HUDEP-2 (cell line): Measurements from ENCODE around the gene NODAL.
"Not testable (repeated sequence)": the region's sequence is repeated elsewhere in the genome, so short reads cannot be mapped to it uniquely, and the experiment has no call there.

ENCODE experiments used
- DNase-seq, 76 experiments: peaks; one replicate each; lab custom pipeline; 2025; ENCODE audit not compliant: unreplicated experiment in 76 of 76; lab: John Stamatoyannopoulos, UW

NODAL gene

GRCh38 chr10:70441161-70441894 is at the start of gene NODAL:
Gene NODAL, minus strand, starts transcription at chr10:70441681. Its CDS starts 14 bp downstream, at chr10:70441667.
- no peak for DNase-seq

- no peak for DNase-seq
These were observed 48.7 kb upstream of the NODAL start for GRCh38 chr10:70490142-70490541.

- DNase-seq, result no peak
These were observed 46.3 kb upstream of the NODAL start for GRCh38 chr10:70487824-70488223.

GRCh38 chr10:70483872-70484271 is 42.4 kb upstream of the NODAL start:
- not testable (repeated sequence) for DNase-seq

GRCh38 chr10:70482982-70483760 is 41.7 kb upstream of the NODAL start:
- no peak for DNase-seq

- no peak for DNase-seq
These were observed 40.5 kb upstream of the NODAL start for GRCh38 chr10:70481831-70482530.

GRCh38 chr10:70481105-70481504 is 39.6 kb upstream of the NODAL start:
- DNase-seq, result no peak

GRCh38 chr10:70480239-70480861 is 38.9 kb upstream of the NODAL start:
- DNase-seq, result no peak

- DNase-seq, result no peak
These were observed 38.3 kb upstream of the NODAL start for GRCh38 chr10:70479626-70480238.

- no peak for DNase-seq
These were observed 37.7 kb upstream of the NODAL start for GRCh38 chr10:70479165-70479581.

GRCh38 chr10:70478191-70479164 is 37.0 kb upstream of the NODAL start, which contains the start of gene PALD1:
Gene PALD1, plus strand, starts transcription at chr10:70478767. Its CDS starts 47,185 bp downstream, at chr10:70525952.
- peak in 13 of 76 experiments; percentile 2 to 25 (median 13) for DNase-seq

GRCh38 chr10:70477661-70478162 is 36.2 kb upstream of the NODAL start:
- peak in 20 of 76 experiments; percentile 4 to 53 (median 12) for DNase-seq

- no peak for DNase-seq
These were observed 35.0 kb upstream of the NODAL start for GRCh38 chr10:70476249-70477035.

- DNase-seq, result no peak
These were observed 34.2 kb upstream of the NODAL start for GRCh38 chr10:70475661-70476060.

- DNase-seq, result no peak
These were observed 33.3 kb upstream of the NODAL start for GRCh38 chr10:70474780-70475179.

- no peak for DNase-seq
These were observed 31.4 kb upstream of the NODAL start for GRCh38 chr10:70472799-70473454.

GRCh38 chr10:70466951-70467350 is 25.5 kb upstream of the NODAL start:
- no peak for DNase-seq

GRCh38 chr10:70465832-70466231 is 24.4 kb upstream of the NODAL start:
- DNase-seq, result no peak
